Panc1 (cell line): ENCODE measurements around the gene CLSTN2. TPM values are rescaled to one million over a fixed set of nuclear protein-coding genes. Genes with fewer than 3 reads are reported as not detected.

ENCODE experiments used
- ATAC-seq: fragments of 200-7000 bp; cut with Tn5 transposase; 2 replicates; pipeline ENCODE4 v1.9.1; 2020; ENCODE audit warnings: mild to moderate bottlenecking, moderate library complexity
- BruUV-seq: library from RNA; stranded (reverse); fragments of 400-500 nt; replicated peaks from 2 replicates; lab custom pipeline; 2021; lab: Mats Ljungman, UMichigan
- CTCF ChIA-PET: fragments of 300-600 bp; sonication (Branson Sonifier 250); formaldehyde crosslinking; loops from one replicate; lab custom pipeline; 2022; ENCODE audit warnings: antibody characterized with exemption; lab: Charles Lee
- POLR2A ChIA-PET: fragments of 300-600 bp; sonication (Branson Sonifier 250); formaldehyde crosslinking; loops from one replicate; lab custom pipeline; 2022; ENCODE audit warnings: antibody characterized with exemption; lab: Charles Lee
- DNase-seq: peaks from one replicate; pipeline ENCODE4 v3.0.0-alpha.2; 2010; ENCODE audit warnings: low read depth, low spot score
- H3K27ac ChIP-seq: 2 replicates; pipeline ENCODE4 v1.5.1; 2011; ENCODE audit warnings: mild to moderate bottlenecking, low read length, inconsistent platforms
- H3K27me3 ChIP-seq: fragments of 200-500 bp; sonication (Bioruptor generic); 2 replicates; pipeline ENCODE4 v1.6.0; 2014; ENCODE audit warnings: low read length, inconsistent platforms; ENCODE audit not compliant: control insufficient read depth, insufficient read depth
- H3K36me3 ChIP-seq: fragments of 200-500 bp; sonication (Bioruptor generic); 2 replicates; pipeline ENCODE4 v1.5.1; 2014; ENCODE audit warnings: inconsistent platforms, mild to moderate bottlenecking, low read length, moderate library complexity; ENCODE audit not compliant: control insufficient read depth, insufficient read depth
- H3K4me1 ChIP-seq: 2 replicates; pipeline ENCODE4 v1.5.1; 2011; ENCODE audit warnings: inconsistent platforms, mild to moderate bottlenecking, low read length, moderate library complexity; ENCODE audit not compliant: control insufficient read depth, insufficient read depth
- H3K4me3 ChIP-seq, 2 experiments: 2 replicates each; pipeline ENCODE4 v1.5.1; 2011 to 2012; ENCODE audit warnings: low read depth in 2 of 2, low read length in 2 of 2, mild to moderate bottlenecking in 2 of 2, inconsistent platforms in 1 of 2, moderate library complexity in 1 of 2
- H3K9me3 ChIP-seq: fragments of 200-500 bp; sonication (Bioruptor generic); 2 replicates; pipeline ENCODE4 v1.5.1; 2014; ENCODE audit warnings: low read depth, mild to moderate bottlenecking, inconsistent platforms, low read length, moderate library complexity; ENCODE audit not compliant: control insufficient read depth, insufficient read depth
- POLR2AphosphoS5 ChIP-seq: IDR thresholded peaks from 2 replicates; pipeline ENCODE4 v1.6.1; 2012; ENCODE audit warnings: mild to moderate bottlenecking, low read depth, low read length, moderate library complexity
- SIN3A ChIP-seq: IDR thresholded peaks from 2 replicates; pipeline ENCODE4 v1.6.1; 2012; ENCODE audit warnings: low read depth, mild to moderate bottlenecking, low read length, moderate library complexity, borderline replicate concordance; ENCODE audit not compliant: insufficient read depth
- TCF7L2 ChIP-seq: IDR thresholded peaks from 2 replicates; pipeline ENCODE4 v1.6.1; 2011; ENCODE audit warnings: mild to moderate bottlenecking, low read depth, low read length, inconsistent platforms
- in situ Hi-C: cut with HindIII; loops from 2 replicates; pipeline ENCODE4 v1.10.0; 2016; ENCODE audit warnings: low sequenced_read_pairs, low pct_unique_long_range_greater_than_20kb
- intact Hi-C: fragments of 100-400 bp; cut with micrococcal nuclease; formaldehyde crosslinking; loops from one replicate; pipeline ENCODE4 v1.10.0; 2022; ENCODE audit not compliant: unreplicated experiment
- total RNA-seq: library from RNA; stranded (reverse); gene quantifications from one replicate; pipeline ENCODE4 v1.2.1, GENCODE V29; 2021; ENCODE audit not compliant: unreplicated experiment
- TF ChIP-seq, protein P1 (sequence below): fragments of 450-650 bp; IDR thresholded peaks from 2 replicates; pipeline ENCODE4 v1.5.1; 2017; ENCODE audit warnings: mild to moderate bottlenecking
- TF ChIP-seq, protein P2 (sequence below), 2 experiments: IDR thresholded peaks; 2 replicates each; pipeline ENCODE4 v1.6.1; 2011 to 2012; ENCODE audit warnings: low read depth in 2 of 2, control low read depth in 1 of 2, low read length in 1 of 2, mild to moderate bottlenecking in 1 of 2, moderate library complexity in 1 of 2; ENCODE audit not compliant: insufficient read depth in 1 of 2

The CLSTN2 gene
- total RNA-seq, 1 experiment from 2014 or later, result 0.03 TPM

DNA sequence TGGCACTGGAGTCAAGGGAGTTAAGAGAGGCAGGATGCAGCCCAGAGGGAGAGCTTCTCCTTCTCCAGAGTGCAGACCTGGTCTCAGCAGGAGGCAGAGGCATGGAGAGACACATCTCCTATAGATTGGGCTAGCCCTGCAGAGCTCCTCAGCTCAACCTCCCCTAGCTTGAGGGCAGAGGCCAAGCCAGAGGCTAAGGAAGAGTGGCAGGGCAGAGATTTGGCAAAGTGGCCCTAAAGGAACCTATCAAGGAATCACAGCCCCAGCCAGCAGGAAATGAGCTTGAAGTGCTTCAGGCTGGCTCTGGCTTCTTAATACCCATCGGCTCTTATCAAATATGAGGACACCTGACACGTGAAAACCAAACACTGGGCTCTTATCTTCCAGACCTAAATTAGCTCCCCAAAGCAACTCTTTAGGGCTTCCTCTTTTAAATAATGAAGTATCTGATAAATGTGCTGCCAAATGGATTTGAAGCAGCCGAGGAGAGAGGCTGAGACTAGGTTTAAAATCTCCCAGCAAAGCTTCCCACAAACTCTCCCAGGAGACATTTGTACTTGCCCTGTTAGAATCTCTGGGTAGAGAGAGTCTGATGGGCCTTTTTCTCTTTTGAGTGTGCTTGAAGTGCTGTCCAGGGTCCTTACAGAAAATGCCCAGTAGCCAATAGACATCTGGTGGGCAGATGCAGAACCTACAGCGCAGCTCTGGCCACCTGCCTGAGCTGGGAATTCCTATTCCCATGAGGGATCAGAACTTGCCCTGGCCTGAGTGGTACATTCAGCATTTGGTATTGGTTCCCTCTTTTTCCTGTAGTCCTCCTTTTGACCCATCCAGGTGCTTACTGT, 271.4 kb downstream of the CLSTN2 start:
- no TSS peak for BruUV-seq

DNA sequence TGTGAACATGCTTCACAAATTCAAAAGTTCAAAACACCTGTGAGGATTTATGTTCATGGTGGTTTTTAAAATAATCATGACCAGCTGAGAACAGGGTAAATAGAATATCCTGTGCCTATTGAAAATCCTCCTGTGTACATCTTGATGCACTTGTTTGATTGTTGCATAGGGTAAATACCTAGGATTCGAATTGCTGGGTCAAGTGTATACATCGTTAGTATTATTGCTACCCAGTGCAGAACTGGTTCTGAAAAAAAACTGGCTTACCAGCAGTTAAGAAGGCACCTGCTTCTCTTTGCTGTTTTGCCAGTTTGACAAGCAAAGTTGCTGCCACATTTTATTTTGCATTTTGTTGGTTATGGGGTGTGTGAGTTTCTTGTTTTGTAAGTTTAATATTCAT, 272.6 kb downstream of the CLSTN2 start:
- Histone ChIP-seq H3K27ac (no peak overlapping the region), H3K9me3 (no peaks in the 10 kb centered on the region), H3K4me3 (no peak overlapping the region), H3K27me3 (no peaks in the 10 kb centered on the region), H3K36me3 (no peaks in the 10 kb centered on the region), H3K4me1 (no peaks in the 10 kb centered on the region)
- ChIA-PET CTCF (no interaction called here), POLR2A (no interaction called here)
- no peak for TF ChIP-seq TCF7L2
- TF ChIP-seq SIN3A, result no peak
- TF ChIP-seq, protein P1, sequence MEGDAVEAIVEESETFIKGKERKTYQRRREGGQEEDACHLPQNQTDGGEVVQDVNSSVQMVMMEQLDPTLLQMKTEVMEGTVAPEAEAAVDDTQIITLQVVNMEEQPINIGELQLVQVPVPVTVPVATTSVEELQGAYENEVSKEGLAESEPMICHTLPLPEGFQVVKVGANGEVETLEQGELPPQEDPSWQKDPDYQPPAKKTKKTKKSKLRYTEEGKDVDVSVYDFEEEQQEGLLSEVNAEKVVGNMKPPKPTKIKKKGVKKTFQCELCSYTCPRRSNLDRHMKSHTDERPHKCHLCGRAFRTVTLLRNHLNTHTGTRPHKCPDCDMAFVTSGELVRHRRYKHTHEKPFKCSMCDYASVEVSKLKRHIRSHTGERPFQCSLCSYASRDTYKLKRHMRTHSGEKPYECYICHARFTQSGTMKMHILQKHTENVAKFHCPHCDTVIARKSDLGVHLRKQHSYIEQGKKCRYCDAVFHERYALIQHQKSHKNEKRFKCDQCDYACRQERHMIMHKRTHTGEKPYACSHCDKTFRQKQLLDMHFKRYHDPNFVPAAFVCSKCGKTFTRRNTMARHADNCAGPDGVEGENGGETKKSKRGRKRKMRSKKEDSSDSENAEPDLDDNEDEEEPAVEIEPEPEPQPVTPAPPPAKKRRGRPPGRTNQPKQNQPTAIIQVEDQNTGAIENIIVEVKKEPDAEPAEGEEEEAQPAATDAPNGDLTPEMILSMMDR, result no peak
- no peak for TF ChIP-seq POLR2AphosphoS5
- TF ChIP-seq, protein P2, sequence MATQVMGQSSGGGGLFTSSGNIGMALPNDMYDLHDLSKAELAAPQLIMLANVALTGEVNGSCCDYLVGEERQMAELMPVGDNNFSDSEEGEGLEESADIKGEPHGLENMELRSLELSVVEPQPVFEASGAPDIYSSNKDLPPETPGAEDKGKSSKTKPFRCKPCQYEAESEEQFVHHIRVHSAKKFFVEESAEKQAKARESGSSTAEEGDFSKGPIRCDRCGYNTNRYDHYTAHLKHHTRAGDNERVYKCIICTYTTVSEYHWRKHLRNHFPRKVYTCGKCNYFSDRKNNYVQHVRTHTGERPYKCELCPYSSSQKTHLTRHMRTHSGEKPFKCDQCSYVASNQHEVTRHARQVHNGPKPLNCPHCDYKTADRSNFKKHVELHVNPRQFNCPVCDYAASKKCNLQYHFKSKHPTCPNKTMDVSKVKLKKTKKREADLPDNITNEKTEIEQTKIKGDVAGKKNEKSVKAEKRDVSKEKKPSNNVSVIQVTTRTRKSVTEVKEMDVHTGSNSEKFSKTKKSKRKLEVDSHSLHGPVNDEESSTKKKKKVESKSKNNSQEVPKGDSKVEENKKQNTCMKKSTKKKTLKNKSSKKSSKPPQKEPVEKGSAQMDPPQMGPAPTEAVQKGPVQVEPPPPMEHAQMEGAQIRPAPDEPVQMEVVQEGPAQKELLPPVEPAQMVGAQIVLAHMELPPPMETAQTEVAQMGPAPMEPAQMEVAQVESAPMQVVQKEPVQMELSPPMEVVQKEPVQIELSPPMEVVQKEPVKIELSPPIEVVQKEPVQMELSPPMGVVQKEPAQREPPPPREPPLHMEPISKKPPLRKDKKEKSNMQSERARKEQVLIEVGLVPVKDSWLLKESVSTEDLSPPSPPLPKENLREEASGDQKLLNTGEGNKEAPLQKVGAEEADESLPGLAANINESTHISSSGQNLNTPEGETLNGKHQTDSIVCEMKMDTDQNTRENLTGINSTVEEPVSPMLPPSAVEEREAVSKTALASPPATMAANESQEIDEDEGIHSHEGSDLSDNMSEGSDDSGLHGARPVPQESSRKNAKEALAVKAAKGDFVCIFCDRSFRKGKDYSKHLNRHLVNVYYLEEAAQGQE (IDR thresholded peaks at IDR 0.05; ENCODE audit: insufficient read depth in 1 of 2, low read depth in 2 of 2, low read length in 1 of 2), result no peak
- ATAC-seq (no peak), DNase-seq (no peak)
- no TSS peak for BruUV-seq
- intact Hi-C loops (no loop called here), in situ Hi-C loops (no loop called here)

More for the DNA sequence above, 271.4 kb downstream of the CLSTN2 start:
- CTCF ChIA-PET, result no interaction called here
- no peak overlapping the region for H3K27ac ChIP-seq
- no peaks in the 10 kb centered on the region for H3K4me1 ChIP-seq
- H3K27me3 ChIP-seq, result no peaks in the 10 kb centered on the region
- POLR2A ChIA-PET, result no interaction called here
- H3K36me3 ChIP-seq, result no peaks in the 10 kb centered on the region
- TF ChIP-seq, protein P1, result no peak
- TF ChIP-seq, protein P2 (IDR thresholded peaks at IDR 0.05; ENCODE audit: insufficient read depth in 1 of 2, low read depth in 2 of 2, low read length in 1 of 2), result peak; percentile 71 to 76
- TF ChIP-seq TCF7L2, result no peak
- H3K9me3 ChIP-seq, result no peaks in the 10 kb centered on the region
- intact Hi-C loops, result no loop called here
- no peak overlapping the region for H3K4me3 ChIP-seq
- DNase-seq (no peak), ATAC-seq (no peak)
- in situ Hi-C loops, result no loop called here
